H1 (cell line): ENCODE results near the gene IRS1. TPM values are rescaled to one million over a fixed set of nuclear protein-coding genes. Genes with fewer than 3 reads are reported as not detected.

Experiments
- CTCF ChIA-PET: fragments of 300-600 bp; sonication (Branson Sonifier 250); formaldehyde crosslinking; loops from one replicate; lab custom pipeline; 2021; ENCODE audit not compliant: partially characterized antibody; lab: Charles Lee
- POLR2A ChIA-PET: fragments of 300-600 bp; sonication (Branson Sonifier 250); formaldehyde crosslinking; loops from one replicate; lab custom pipeline; 2021; ENCODE audit warnings: inconsistent platforms; ENCODE audit not compliant: partially characterized antibody; lab: Charles Lee
- DNase-seq, 2 experiments: peaks; one replicate each; pipeline versions ENCODE4 v3.0.0 to v3.0.0-alpha.2; 2010 to 2022; ENCODE audit warnings: low spot score in 2 of 2, low read depth in 1 of 2, mixed read lengths in 1 of 2
- FAIRE-seq: peaks from 2 replicates; lab custom pipeline; 2011; peaks lifted over from hg19 to GRCh38; lab: Jason Lieb, UNC
- H2AFZ ChIP-seq: 2 replicates; pipeline ENCODE4 v1.8.1; 2012; ENCODE audit warnings: low read length, inconsistent platforms
- H2AK5ac ChIP-seq: 2 replicates; pipeline ENCODE4 v1.6.1; 2013; ENCODE audit warnings: low read depth, low read length
- H2BK120ac ChIP-seq: replicated peaks from 2 replicates; pipeline ENCODE3; 2013; ENCODE audit warnings: low read depth, low read length, inconsistent platforms
- H2BK12ac ChIP-seq: 2 replicates; pipeline ENCODE4 v1.6.1; 2013; ENCODE audit warnings: low read depth, low read length
- H2BK15ac ChIP-seq: 2 replicates; pipeline ENCODE4 v1.6.1; 2013; ENCODE audit warnings: low read length
- H2BK20ac ChIP-seq: 2 replicates; pipeline ENCODE4 v1.6.1; 2013; ENCODE audit warnings: low read length
- H2BK5ac ChIP-seq: 2 replicates; pipeline ENCODE4 v1.6.1; 2013; ENCODE audit warnings: low read depth, low read length
- H3K14ac ChIP-seq: 2 replicates; pipeline ENCODE4 v1.6.1; 2013; ENCODE audit warnings: inconsistent platforms; ENCODE audit not compliant: insufficient read length
- H3K18ac ChIP-seq: 2 replicates; pipeline ENCODE4 v1.6.1; 2013; ENCODE audit warnings: low read length; ENCODE audit errors: extremely low read depth
- H3K23ac ChIP-seq: 2 replicates; pipeline ENCODE4 v1.6.1; 2013; ENCODE audit warnings: inconsistent platforms; ENCODE audit not compliant: insufficient read length
- H3K23me2 ChIP-seq: 2 replicates; pipeline ENCODE4 v1.6.1; 2013; ENCODE audit warnings: low read depth, low read length
- H3K27ac ChIP-seq: 2 replicates; pipeline ENCODE4 v1.6.1; 2011; ENCODE audit warnings: low read depth, low read length, inconsistent platforms
- H3K27me3 ChIP-seq, 4 experiments: replicated peaks in 1 of 4; 1 replicate in 1 of 4; 2 replicates in 3 of 4; pipeline versions ENCODE4 v1.6.1 to v1.8.1; 2011 to 2013; ENCODE audit warnings: low read length in 3 of 4, mild to moderate bottlenecking in 3 of 4, inconsistent platforms in 2 of 4, mixed read lengths in 2 of 4, moderate library complexity in 1 of 4; ENCODE audit not compliant: control insufficient read depth in 3 of 4, insufficient read depth in 3 of 4; ENCODE audit errors: extremely low read depth in 1 of 4
- H3K36me3 ChIP-seq, 4 experiments: 2 replicates each; pipeline versions ENCODE4 v1.6.1 to v1.8.1; 2011 to 2013; ENCODE audit warnings: mild to moderate bottlenecking in 4 of 4, low read length in 3 of 4, moderate library complexity in 2 of 4, control low read depth in 1 of 4, inconsistent platforms in 1 of 4; ENCODE audit not compliant: insufficient read depth in 4 of 4, control insufficient read depth in 2 of 4
- H3K4ac ChIP-seq: replicated peaks from 2 replicates; pipeline ENCODE3; 2013; ENCODE audit warnings: low read length, low read depth, mixed read lengths, inconsistent platforms; ENCODE audit not compliant: insufficient read length
- H3K4me1 ChIP-seq, 4 experiments: replicated peaks in 1 of 4; 1 replicate in 1 of 4; 2 replicates in 3 of 4; pipeline versions ENCODE4 v1.6.1 to v1.8.1; 2011 to 2013; ENCODE audit warnings: low read length in 3 of 4, inconsistent platforms in 2 of 4, mixed read lengths in 1 of 4; ENCODE audit not compliant: insufficient read depth in 4 of 4, control insufficient read depth in 3 of 4
- H3K4me2 ChIP-seq, 2 experiments: 2 replicates each; pipeline versions ENCODE4 v1.6.1 to v1.8.1; 2011 to 2013; ENCODE audit warnings: low read depth in 2 of 2, low read length in 2 of 2, control low read depth in 1 of 2, inconsistent platforms in 1 of 2, mild to moderate bottlenecking in 1 of 2; ENCODE audit not compliant: insufficient read depth in 1 of 2
- H3K4me3 ChIP-seq, 4 experiments: fragments of 200-600, 300-600 bp in 1 of 4; sonication (generic), shearing (Covaris generic), sonication (Bioruptor Twin) in 1 of 4; 2 replicates each; pipeline versions ENCODE4 v1.5.1 to v1.8.1; 2011 to 2016; ENCODE audit warnings: low read length in 4 of 4, low read depth in 3 of 4, control low read depth in 2 of 4, inconsistent platforms in 2 of 4, mild to moderate bottlenecking in 2 of 4, mixed read lengths in 1 of 4, moderate library complexity in 1 of 4; ENCODE audit not compliant: insufficient read depth in 2 of 4; ENCODE audit errors: extremely low read depth in 1 of 4
- H3K56ac ChIP-seq: replicated peaks from 2 replicates; pipeline ENCODE3; 2013; ENCODE audit warnings: low read depth, mild to moderate bottlenecking, mixed read lengths, low read length, inconsistent platforms; ENCODE audit not compliant: insufficient read length
- H3K79me1 ChIP-seq: 2 replicates; pipeline ENCODE4 v1.6.1; 2013; ENCODE audit warnings: low read depth, low read length, control low read depth
- H3K79me2 ChIP-seq, 2 experiments: 2 replicates each; pipeline versions ENCODE4 v1.6.1 to v1.8.1; 2012 to 2013; ENCODE audit warnings: low read length in 2 of 2, mild to moderate bottlenecking in 2 of 2, inconsistent platforms in 1 of 2; ENCODE audit not compliant: insufficient read depth in 2 of 2, control insufficient read depth in 1 of 2
- H3K9ac ChIP-seq, 4 experiments: replicated peaks in 1 of 4; 1 replicate in 1 of 4; 2 replicates in 3 of 4; pipeline versions ENCODE4 v1.6.1 to v1.8.1; 2011 to 2013; ENCODE audit warnings: low read depth in 3 of 4, low read length in 3 of 4, control low read depth in 2 of 4, mild to moderate bottlenecking in 2 of 4, moderate library complexity in 2 of 4, inconsistent platforms in 1 of 4; ENCODE audit errors: extremely low read depth in 1 of 4
- H3K9me3 ChIP-seq, 2 experiments: 2 replicates each; pipeline versions ENCODE4 v1.6.1 to v1.8.1; 2012 to 2013; ENCODE audit warnings: mild to moderate bottlenecking in 2 of 2, moderate library complexity in 2 of 2, control low read depth in 1 of 2, inconsistent platforms in 1 of 2, low read depth in 1 of 2, low read length in 1 of 2, mixed read lengths in 1 of 2; ENCODE audit not compliant: insufficient read depth in 2 of 2
- H4K20me1 ChIP-seq, 2 experiments: replicated peaks in 1 of 2; 2 replicates each; pipeline versions ENCODE3 to v1.8.1; 2011 to 2013; ENCODE audit warnings: inconsistent platforms in 2 of 2, low read length in 2 of 2, mild to moderate bottlenecking in 1 of 2; ENCODE audit not compliant: insufficient read depth in 2 of 2, control insufficient read depth in 1 of 2
- H4K5ac ChIP-seq: 2 replicates; pipeline ENCODE4 v1.6.1; 2013; ENCODE audit warnings: low read length, low read depth, mixed read lengths, inconsistent platforms; ENCODE audit not compliant: insufficient read length
- H4K8ac ChIP-seq: 2 replicates; pipeline ENCODE4 v1.8.0; 2013; ENCODE audit warnings: mild to moderate bottlenecking, moderate library complexity, low read length, inconsistent platforms; ENCODE audit not compliant: insufficient read depth; ENCODE audit errors: extremely low read depth
- H4K91ac ChIP-seq: replicated peaks from 2 replicates; pipeline ENCODE3; 2013; ENCODE audit warnings: low read length, mixed read lengths, inconsistent platforms; ENCODE audit not compliant: insufficient read length
- CBX5 ChIP-seq: fragments of 300-800, 300-1000 bp; sonication (generic); IDR thresholded peaks from 2 replicates; pipeline ENCODE4 v1.7.1; 2016; ENCODE audit warnings: antibody characterized with exemption, low read length, low read depth
- CHD2 ChIP-seq: IDR thresholded peaks from 2 replicates; pipeline ENCODE4 v1.6.1; 2012; ENCODE audit warnings: low read length, improper control_type of control experiment
- CTCF ChIP-seq, 3 experiments: IDR thresholded peaks; 1 replicate in 2 of 3; 2 replicates in 1 of 3; pipeline versions ENCODE4 v1.5.1 to v1.6.1; 2011; ENCODE audit warnings: low read length in 3 of 3, mild to moderate bottlenecking in 3 of 3, inconsistent platforms in 2 of 3, low read depth in 1 of 3, moderate library complexity in 1 of 3; ENCODE audit not compliant: insufficient read depth in 1 of 3; ENCODE audit errors: control extremely low read depth in 1 of 3
- EGR1 ChIP-seq: IDR thresholded peaks from 2 replicates; pipeline ENCODE4 v1.6.1; 2011; ENCODE audit warnings: low read depth, low read length, borderline replicate concordance
- KDM1A ChIP-seq: fragments of 200-600, 300-600 bp; sonication (generic); IDR thresholded peaks from 2 replicates; pipeline ENCODE4 v1.7.1; 2016; ENCODE audit warnings: mild to moderate bottlenecking, low read length, borderline replicate concordance
- POU5F1 ChIP-seq: IDR thresholded peaks from 2 replicates; pipeline ENCODE4 v1.6.1; 2011; ENCODE audit warnings: low read depth, mild to moderate bottlenecking, low read length, moderate library complexity
- RAD21 ChIP-seq, 2 experiments: IDR thresholded peaks in 1 of 2; conservative IDR thresholded peaks in 1 of 2; 2 replicates each; pipeline ENCODE4 v1.6.1; 2011; ENCODE audit warnings: low read depth in 2 of 2, low read length in 2 of 2, improper control_type of control experiment in 1 of 2, inconsistent platforms in 1 of 2, mild to moderate bottlenecking in 1 of 2, moderate library complexity in 1 of 2
- RBBP5 ChIP-seq: IDR thresholded peaks from 2 replicates; pipeline ENCODE4 v1.7.1; 2012; ENCODE audit warnings: low read depth, mild to moderate bottlenecking, inconsistent platforms, low read length, moderate library complexity, borderline replicate concordance
- RNF2 ChIP-seq: fragments of 200-900, 300-1000 bp; sonication (generic); IDR thresholded peaks from 2 replicates; pipeline ENCODE4 v1.7.1; 2016; ENCODE audit warnings: borderline replicate concordance, low read depth, mild to moderate bottlenecking, antibody characterized with exemption, low read length; ENCODE audit not compliant: poor library complexity, severe bottlenecking; ENCODE audit errors: missing control alignments
- SP4 ChIP-seq: IDR thresholded peaks from 2 replicates; pipeline ENCODE4 v1.6.1; 2012; ENCODE audit warnings: low read length, inconsistent platforms
- ZNF274 ChIP-seq: IDR thresholded peaks from 2 replicates; pipeline ENCODE4 v1.7.0; 2012; ENCODE audit warnings: low read length, borderline replicate concordance; ENCODE audit errors: extremely low read depth
- WGBS, 2 experiments: shearing (Covaris generic) in 1 of 2; methylation state at CpG; one replicate each; pipeline versions ENCODE4 v1.1.6 to v1.1.7; 2013 to 2015; ENCODE audit warnings: low lambda C conversion rate in 2 of 2, mixed read lengths in 2 of 2, inconsistent platforms in 1 of 2, low coverage in 1 of 2, missing lambda C conversion rate in 1 of 2; ENCODE audit not compliant: insufficient replicate concordance in 2 of 2, insufficient coverage in 1 of 2, insufficient read length in 1 of 2; ENCODE audit errors: extremely low coverage in 1 of 2, missing lambda C conversion rate in 1 of 2; 5-methylcytosine and 5-hydroxymethylcytosine counted together
- polyA plus RNA-seq, 7 experiments: library from polyadenylated mRNA; depleted of rRNA in 3 of 7; stranded (reverse) in 5 of 7; unstranded in 2 of 7; fragments of >200 nt in 5 of 7; fragments of 200-250 nt in 2 of 7; gene quantifications; 1 replicate in 5 of 7; 2 replicates in 1 of 7; 4 replicates in 1 of 7; pipeline versions ENCODE4 v1.2.1 to v1.2.3, GENCODE V29; 2011 to 2013; ENCODE audit warnings: missing spikeins in 2 of 7, mixed read lengths in 2 of 7
- total RNA-seq: library from RNA; stranded (reverse); fragmentation: NEBNext Ultra II Directional; extraction: Animal tissue kit (Norgen Biotek cat#: 25700); gene quantifications from 2 replicates; pipeline ENCODE4 v1.2.1, GENCODE V29; 2021

IRS1 gene
- total and polyA plus RNA-seq, 2 of the 8 experiments (the other 6 are each of a cell fraction or from before 2014, with no cell fraction given), result 9.1 to 26.9 TPM

GRCh38 chr2:226720948-226721347 lies 78.7 kb downstream of the IRS1 start:
- Histone ChIP-seq H4K91ac (no peak overlapping the region), H3K14ac (no peak overlapping the region), H4K5ac (no peak overlapping the region), H2BK120ac (no peak overlapping the region), H2BK5ac (no peak overlapping the region), H3K18ac (no peak overlapping the region), H3K4ac (no peak overlapping the region), H2BK15ac (no peak overlapping the region), H2AK5ac (0 out of 2 replicates have a peak overlapping the region, but pooled peaks have one; percentile 46), H3K4me1 (no peaks in the 10 kb centered on the region; a peak in 1 of 7 replicates), H3K9ac (no peak overlapping the region), H3K27ac (no peak overlapping the region), H3K9me3 (no peaks in the 10 kb centered on the region), H3K23me2 (peaks cover under 1% of the 10 kb centered on the region; the same call in 1 of the 2 replicates), H3K27me3 (no peaks in the 10 kb centered on the region), H3K4me3 (no peak overlapping the region), H3K56ac (no peak overlapping the region), H2BK20ac (no peak overlapping the region), H2AFZ (no peak overlapping the region), H3K23ac (no peak overlapping the region), H3K4me2 (no peak overlapping the region), H3K79me1 (no peaks in the 10 kb centered on the region), H4K8ac (no peak overlapping the region), H4K20me1 (no peaks in the 10 kb centered on the region), H2BK12ac (no peak overlapping the region), H3K36me3 (no peaks in the 10 kb centered on the region), H3K79me2 (no peaks in the 10 kb centered on the region)
- ChIA-PET POLR2A (no interaction called here), CTCF (no interaction called here)
- FAIRE-seq (no peak), DNase-seq (no peak)
- WGBS, 2 experiments, result 78% methylated on average over 5 of the region's 5 CpGs; no CpG with 5 or more reads in 1 of the 2 experiments
- TF ChIP-seq CHD2 (no peak), EGR1 (no peak), SP4 (no peak), CBX5 (no peak), RAD21 (IDR thresholded peaks at IDR 0.05 in 1 of 2, conservative IDR thresholded peaks at IDR 0.05 in 1 of 2; ENCODE audit: low read depth in 2 of 2, low read length in 2 of 2) (no peak), ZNF274 (no peak), CTCF (IDR thresholded peaks at IDR 0.05; ENCODE audit: control extremely low read depth in 1 of 3, insufficient read depth in 1 of 3, low read depth in 1 of 3, low read length in 3 of 3) (no peak), RBBP5 (no peak), POU5F1 (no peak), KDM1A (no peak), RNF2 (no peak)
